ENCODE measurements around the gene SLC43A2.
A peak's percentile ranks its signal among the peaks of the same experiment; 100 is the strongest.

SLC43A2 gene

GRCh38 chr17:1643999-1644492, 15.4 kb upstream of the SLC43A2 start:
- no peak for DNase-seq

- DNase-seq: no peak
Measured at GRCh38 chr17:1643293-1643998, 14.8 kb upstream of the SLC43A2 start.

- DNase-seq: no peak
Measured at GRCh38 chr17:1641065-1641403, 12.4 kb upstream of the SLC43A2 start.

GRCh38 chr17:1640329-1641064, 11.9 kb upstream of the SLC43A2 start:
- DNase-seq: no peak

- no peak for DNase-seq
Measured at GRCh38 chr17:1639549-1640180, 11.0 kb upstream of the SLC43A2 start.

GRCh38 chr17:1638624-1639300, 10.1 kb upstream of the SLC43A2 start:
- no peak for DNase-seq

GRCh38 chr17:1638171-1638590, 9.5 kb upstream of the SLC43A2 start:
- DNase-seq: no peak

GRCh38 chr17:1636732-1637285, 8.2 kb upstream of the SLC43A2 start:
- no peak for DNase-seq

- DNase-seq: no peak
Measured at GRCh38 chr17:1635675-1636465, 7.2 kb upstream of the SLC43A2 start.

- DNase-seq: no peak
Measured at GRCh38 chr17:1634841-1635650, 6.4 kb upstream of the SLC43A2 start.

GRCh38 chr17:1630662-1631061, 2.0 kb upstream of the SLC43A2 start:
- DNase-seq: no peak

- no peak for DNase-seq
Measured at GRCh38 chr17:1629504-1630310, 1.1 kb upstream of the SLC43A2 start.

- peak; percentile 92 for DNase-seq
Measured at GRCh38 chr17:1628856-1629503, 346 bp upstream of the SLC43A2 start.

- no peak for DNase-seq
Measured at GRCh38 chr17:1627182-1627981, 1.3 kb downstream of the SLC43A2 start.

GRCh38 chr17:1626333-1626732, 2.3 kb downstream of the SLC43A2 start:
- no peak for DNase-seq

GRCh38 chr17:1625581-1625980, 3.1 kb downstream of the SLC43A2 start:
- DNase-seq: no peak

GRCh38 chr17:1625053-1625452, 3.6 kb downstream of the SLC43A2 start:
- no peak for DNase-seq

- DNase-seq: no peak
Measured at GRCh38 chr17:1624650-1625049, 4.0 kb downstream of the SLC43A2 start.

Data from fibroblast of skin of back (primary cell).